ELR (cell line): ENCODE measurements around the gene EFCAB8.

ENCODE experiments used
- DNase-seq: peaks from one replicate; pipeline ENCODE4 v3.0.0-alpha.2; 2015; ENCODE audit warnings: low read depth

The EFCAB8 gene

DNA sequence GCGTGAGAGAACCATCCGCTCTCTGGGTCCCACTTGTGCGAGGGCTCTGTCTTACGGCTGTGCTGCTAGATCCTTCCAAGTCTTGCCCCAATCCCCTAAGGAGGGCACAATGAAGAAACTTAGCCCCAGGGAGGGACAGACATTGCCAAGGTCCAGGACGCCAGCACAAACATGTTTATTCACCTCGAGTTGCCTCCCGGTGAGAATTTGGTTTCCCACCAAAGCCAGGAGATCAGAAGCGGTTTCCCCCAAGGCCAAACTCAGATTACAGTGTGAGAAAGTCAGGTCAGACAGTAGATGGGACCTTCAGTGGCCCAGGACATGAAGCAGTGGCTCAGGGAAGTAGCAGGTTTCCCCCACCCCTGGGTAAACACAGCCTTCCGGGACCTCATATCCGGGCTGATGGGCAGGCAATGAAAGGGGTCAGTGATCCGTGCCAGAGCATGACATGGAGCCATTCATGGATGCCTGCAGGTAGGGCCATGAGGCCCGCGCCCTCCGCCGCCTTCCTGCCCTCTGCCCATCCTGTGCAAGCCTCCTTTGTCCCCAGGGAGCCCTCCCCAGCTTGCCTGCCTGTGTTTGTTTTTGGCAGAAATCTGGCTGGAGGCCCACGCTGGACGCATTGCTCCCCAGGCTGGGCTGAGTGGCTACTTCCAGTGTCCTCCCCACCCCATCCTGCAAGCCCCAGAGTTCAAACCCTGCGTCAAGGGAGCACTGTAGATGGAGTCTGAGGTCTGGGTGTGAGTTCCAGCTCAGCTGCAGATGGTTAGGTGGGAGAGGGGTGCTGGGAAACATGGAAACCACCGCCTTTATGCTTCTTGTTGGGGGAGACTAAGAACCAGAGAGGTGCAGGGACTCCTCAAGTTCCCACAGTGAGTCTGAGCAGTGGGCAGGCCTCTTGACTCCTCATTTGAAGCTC is 150.8 kb downstream of the EFCAB8 start:
- no peak for DNase-seq

DNA sequence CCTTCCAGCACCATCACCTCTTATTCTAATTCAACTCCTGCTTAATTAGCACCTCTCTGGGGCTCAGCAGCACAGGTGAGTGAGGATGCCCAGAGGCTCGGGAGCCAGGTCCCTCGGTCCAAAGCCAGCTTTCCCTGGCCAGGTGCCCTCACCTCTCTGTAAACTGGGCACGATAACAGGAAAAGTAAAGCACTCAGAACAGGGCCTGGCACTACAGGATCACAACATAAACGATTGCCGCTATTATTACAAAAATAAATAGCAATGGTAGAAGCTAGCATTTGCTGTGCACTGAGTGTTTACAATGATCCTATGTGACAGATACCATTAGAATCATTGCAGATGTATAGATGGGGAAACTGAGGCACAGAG is 151.4 kb downstream of the EFCAB8 start:
- no peak for DNase-seq

DNA sequence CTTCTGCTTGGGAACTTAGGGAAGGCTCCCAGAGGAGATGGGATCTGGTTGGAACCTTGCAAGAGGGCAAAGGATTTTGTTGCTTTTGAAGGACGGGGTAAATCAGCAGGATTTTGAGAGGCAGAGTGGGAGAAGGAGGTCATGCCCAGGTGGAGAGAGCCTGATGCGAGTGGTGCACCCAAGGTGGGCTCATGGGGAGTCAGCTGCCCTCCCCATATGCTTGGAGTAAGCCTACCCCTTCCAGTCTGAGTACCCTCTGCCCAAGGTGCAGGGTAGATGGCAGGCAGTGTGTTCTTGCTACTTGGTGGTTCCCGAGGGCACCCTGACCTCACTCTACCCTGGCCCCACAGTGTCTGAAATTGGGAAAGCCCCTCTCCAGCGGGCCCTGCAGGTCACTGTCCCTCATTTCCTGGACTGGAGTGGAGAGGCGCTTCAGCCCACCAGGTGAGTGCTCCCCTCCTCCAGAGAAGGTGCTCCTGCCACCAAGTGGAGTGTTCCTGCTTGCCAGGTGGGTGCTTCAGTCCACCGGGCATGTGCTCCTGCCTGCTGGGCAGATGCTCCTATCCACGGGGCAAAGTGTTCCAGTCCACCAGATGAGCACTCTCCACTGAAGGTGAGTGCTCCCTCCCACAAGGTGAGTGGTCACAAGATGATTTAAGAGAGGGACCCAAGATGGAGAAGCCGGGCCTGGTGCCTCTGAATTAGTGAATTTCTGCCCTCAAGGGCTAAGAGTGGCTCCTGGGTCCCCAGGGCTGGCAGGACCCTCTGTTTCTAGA is 152.1 kb downstream of the EFCAB8 start:
- no peak for DNase-seq
